PC-9 (cell line): ENCODE data around the gene PLK2. TPM values are rescaled to one million over a fixed set of nuclear protein-coding genes. Genes with fewer than 3 reads are reported as not detected.

ENCODE experiments used
- BruUV-seq: library from RNA; stranded (reverse); fragments of 400-500 nt; replicated peaks from 2 replicates; lab custom pipeline; 2021; lab: Mats Ljungman, UMichigan
- CTCF ChIA-PET: fragments of 300-600 bp; sonication (Branson Sonifier 250); formaldehyde crosslinking; loops from one replicate; lab custom pipeline; 2022; ENCODE audit warnings: antibody characterized with exemption; lab: Charles Lee
- POLR2A ChIA-PET: fragments of 300-600 bp; sonication (Branson Sonifier 250); formaldehyde crosslinking; loops from one replicate; lab custom pipeline; 2022; ENCODE audit warnings: antibody characterized with exemption; ENCODE audit not compliant: unreplicated experiment; lab: Charles Lee
- DNase-seq, 2 experiments: peaks; one replicate each; pipeline versions ENCODE4 v3.0.0 to v3.0.0-alpha.2; 2015 to 2022; ENCODE audit warnings: mixed read lengths in 1 of 2
- H2AFZ ChIP-seq: fragments of 200-600 bp; sonication (generic); 2 replicates; pipeline ENCODE4 v1.8.1; 2017; ENCODE audit warnings: antibody characterized with exemption
- H3F3A ChIP-seq: fragments of 200-600 bp; sonication (generic); 2 replicates; pipeline ENCODE4 v1.8.1; 2017; ENCODE audit warnings: antibody characterized with exemption, mild to moderate bottlenecking, low read depth; ENCODE audit not compliant: insufficient read depth
- H3K27ac ChIP-seq: fragments of 200-600 bp; sonication (generic); 2 replicates; pipeline ENCODE4 v1.6.1; 2016; ENCODE audit warnings: mixed run types
- H3K27me3 ChIP-seq: fragments of 200-600 bp; sonication (generic); 2 replicates; pipeline ENCODE4 v1.6.1; 2016; ENCODE audit warnings: low read depth, mixed run types; ENCODE audit not compliant: insufficient read depth
- H3K36me3 ChIP-seq: fragments of 200-600 bp; sonication (generic); 2 replicates; pipeline ENCODE4 v1.6.1; 2016; ENCODE audit warnings: low read depth, mixed run types
- H3K4me1 ChIP-seq: fragments of 200-600 bp; sonication (generic); replicated peaks from 2 replicates; pipeline ENCODE4 v1.6.1; 2016; ENCODE audit warnings: mixed run types; ENCODE audit not compliant: insufficient read depth
- H3K4me2 ChIP-seq: fragments of 200-600 bp; sonication (generic); 2 replicates; pipeline ENCODE4 v1.6.1; 2017; ENCODE audit warnings: mixed run types
- H3K4me3 ChIP-seq: fragments of 200-600 bp; sonication (generic); 2 replicates; pipeline ENCODE4 v1.6.1; 2016; ENCODE audit warnings: mixed run types
- H3K79me2 ChIP-seq: fragments of 200-600 bp; sonication (generic); 2 replicates; pipeline ENCODE4 v1.6.1; 2017; ENCODE audit warnings: low read depth, mixed run types
- H3K9me2 ChIP-seq: fragments of 200-600 bp; sonication (generic); 2 replicates; pipeline ENCODE4 v1.8.1; 2017; ENCODE audit warnings: mild to moderate bottlenecking; ENCODE audit not compliant: insufficient read depth
- H3K9me3 ChIP-seq: fragments of 200-600 bp; sonication (generic); 2 replicates; pipeline ENCODE4 v1.8.1; 2016; ENCODE audit warnings: low read depth; ENCODE audit not compliant: insufficient read depth
- H4K20me1 ChIP-seq: fragments of 200-600 bp; sonication (generic); 2 replicates; pipeline ENCODE4 v1.8.1; 2017; ENCODE audit not compliant: insufficient read depth
- CTCF ChIP-seq: fragments of 200-600 bp; sonication (generic); conservative IDR thresholded peaks from 2 replicates; pipeline ENCODE4 v1.6.1; 2017; ENCODE audit warnings: mixed run types, antibody characterized with exemption, mild to moderate bottlenecking, moderate library complexity
- EZH2 ChIP-seq: fragments of 200-600 bp; sonication (generic); IDR thresholded peaks from 2 replicates; pipeline ENCODE4 v1.8.0; 2017; ENCODE audit warnings: antibody characterized with exemption, low read depth
- intact Hi-C: fragments of 100-400 bp; cut with micrococcal nuclease; formaldehyde crosslinking; loops from one replicate; pipeline ENCODE4 v1.10.0; 2022; ENCODE audit not compliant: unreplicated experiment
- total RNA-seq: library from RNA; stranded (reverse); gene quantifications from 2 replicates; pipeline ENCODE4 v1.2.3, GENCODE V29; 2021

The PLK2 gene
- total RNA-seq, 1 experiment from 2014 or later, result 508 TPM

GRCh38 chr5:58455480-58455879, 4.4 kb downstream of the PLK2 start:
- POLR2A ChIA-PET, result interaction anchor here (0.7 to 0.8 kb wide), 2 partner anchors 613 to 625 kb away, joined by 4 to 8 read pairs; no protein-coding TSS in a partner anchor
- Histone ChIP-seq H3K9me2 (no peaks in the 10 kb centered on the region), H3K4me3 (peak overlapping the region; percentile 90), H3K36me3 (peaks cover 83% of the 10 kb centered on the region), H3K27me3 (no peaks in the 10 kb centered on the region), H3F3A (peaks cover 88% of the 10 kb centered on the region), H3K4me1 (peaks cover 38% of the 10 kb centered on the region), H4K20me1 (peaks cover 51% of the 10 kb centered on the region), H2AFZ (no peak overlapping the region), H3K27ac (peak overlapping the region; percentile 96), H3K9me3 (no peaks in the 10 kb centered on the region), H3K4me2 (peak overlapping the region; percentile 92), H3K79me2 (peaks cover 70% of the 10 kb centered on the region)
- CTCF ChIA-PET, result interaction anchor here (0.6 kb wide), 1 partner anchor 381 kb away, joined by 3 read pairs; no protein-coding TSS in a partner anchor
- TF ChIP-seq EZH2, result no peak
- no peak for TF ChIP-seq CTCF
- intact Hi-C loops, result no loop called here
- no TSS peak for BruUV-seq
- no peak for DNase-seq

- CTCF ChIA-PET, result no interaction called here
These were observed 4.8 kb downstream of the PLK2 start for GRCh38 chr5:58455066-58455465.

GRCh38 chr5:58454025-58454424, 5.9 kb downstream of the PLK2 start:
- peak overlapping the region; percentile 96 for H3K27ac ChIP-seq
- H3K4me3 ChIP-seq, result peak overlapping the region; percentile 90
- H2AFZ ChIP-seq, result no peak overlapping the region
- BruUV-seq, result no TSS peak
- H3K27me3 ChIP-seq, result no peaks in the 10 kb centered on the region
- ChIA-PET POLR2A (interaction anchor here (1.0 kb wide), 1 partner anchor 194 kb away, joined by 3 read pairs; no protein-coding TSS in a partner anchor), CTCF (interaction anchor here (0.7 kb wide), 1 partner anchor 759 kb away, joined by 6 read pairs; no protein-coding TSS in a partner anchor)
- peaks cover 62% of the 10 kb centered on the region for H3K79me2 ChIP-seq
- H3K4me2 ChIP-seq, result peak overlapping the region; percentile 92
- no peaks in the 10 kb centered on the region for H3K9me3 ChIP-seq
- TF ChIP-seq EZH2 (no peak), CTCF (no peak)
- DNase-seq, result no peak
- intact Hi-C loops, result loop anchor here (5.0 kb wide), 1 partner anchor 122 kb away; no protein-coding TSS in a partner anchor
- H3K9me2 ChIP-seq, result no peaks in the 10 kb centered on the region
- peaks cover 38% of the 10 kb centered on the region for H3K4me1 ChIP-seq
- H3F3A ChIP-seq, result peaks cover 95% of the 10 kb centered on the region
- peaks cover 49% of the 10 kb centered on the region for H4K20me1 ChIP-seq
- H3K36me3 ChIP-seq, result peaks cover 86% of the 10 kb centered on the region

More at GRCh38 chr5:58455066-58455465, 4.8 kb downstream of the PLK2 start:
- peaks cover 70% of the 10 kb centered on the region for H3K79me2 ChIP-seq
- no peak for TF ChIP-seq EZH2
- TF ChIP-seq CTCF, result no peak
- H3K9me3 ChIP-seq, result no peaks in the 10 kb centered on the region
- H3K27ac ChIP-seq, result peak overlapping the region; percentile 96
- peaks cover 93% of the 10 kb centered on the region for H3F3A ChIP-seq
- peaks cover 87% of the 10 kb centered on the region for H3K36me3 ChIP-seq
- H3K4me1 ChIP-seq, result peaks cover 38% of the 10 kb centered on the region
- intact Hi-C loops, result no loop called here
- no TSS peak for BruUV-seq
- no peak overlapping the region for H2AFZ ChIP-seq
- POLR2A ChIA-PET, result interaction anchor here (0.8 kb wide), 1 partner anchor 613 kb away, joined by 8 read pairs; no protein-coding TSS in a partner anchor
- no peak for DNase-seq
- no peaks in the 10 kb centered on the region for H3K27me3 ChIP-seq
- peak overlapping the region; percentile 90 for H3K4me3 ChIP-seq
- H3K9me2 ChIP-seq, result no peaks in the 10 kb centered on the region
- peak overlapping the region; percentile 92 for H3K4me2 ChIP-seq
- peaks cover 51% of the 10 kb centered on the region for H4K20me1 ChIP-seq
